PC-9 (cell line): ENCODE measurements around the gene HTT-AS. TPM values are rescaled to one million over a fixed set of nuclear protein-coding genes. Genes with fewer than 3 reads are reported as not detected.

Experiments
- BruUV-seq: library from RNA; stranded (reverse); fragments of 400-500 nt; replicated peaks from 2 replicates; lab custom pipeline; 2021; lab: Mats Ljungman, UMichigan
- CTCF ChIA-PET: fragments of 300-600 bp; sonication (Branson Sonifier 250); formaldehyde crosslinking; loops from one replicate; lab custom pipeline; 2022; ENCODE audit warnings: antibody characterized with exemption; lab: Charles Lee
- POLR2A ChIA-PET: fragments of 300-600 bp; sonication (Branson Sonifier 250); formaldehyde crosslinking; loops from one replicate; lab custom pipeline; 2022; ENCODE audit warnings: antibody characterized with exemption; ENCODE audit not compliant: unreplicated experiment; lab: Charles Lee
- DNase-seq, 2 experiments: peaks; one replicate each; pipeline versions ENCODE4 v3.0.0 to v3.0.0-alpha.2; 2015 to 2022; ENCODE audit warnings: mixed read lengths in 1 of 2
- H2AFZ ChIP-seq: fragments of 200-600 bp; sonication (generic); 2 replicates; pipeline ENCODE4 v1.8.1; 2017; ENCODE audit warnings: antibody characterized with exemption
- H3F3A ChIP-seq: fragments of 200-600 bp; sonication (generic); 2 replicates; pipeline ENCODE4 v1.8.1; 2017; ENCODE audit warnings: antibody characterized with exemption, mild to moderate bottlenecking, low read depth; ENCODE audit not compliant: insufficient read depth
- H3K27ac ChIP-seq: fragments of 200-600 bp; sonication (generic); 2 replicates; pipeline ENCODE4 v1.6.1; 2016; ENCODE audit warnings: mixed run types
- H3K27me3 ChIP-seq: fragments of 200-600 bp; sonication (generic); 2 replicates; pipeline ENCODE4 v1.6.1; 2016; ENCODE audit warnings: low read depth, mixed run types; ENCODE audit not compliant: insufficient read depth
- H3K36me3 ChIP-seq: fragments of 200-600 bp; sonication (generic); 2 replicates; pipeline ENCODE4 v1.6.1; 2016; ENCODE audit warnings: low read depth, mixed run types
- H3K4me1 ChIP-seq: fragments of 200-600 bp; sonication (generic); replicated peaks from 2 replicates; pipeline ENCODE4 v1.6.1; 2016; ENCODE audit warnings: mixed run types; ENCODE audit not compliant: insufficient read depth
- H3K4me2 ChIP-seq: fragments of 200-600 bp; sonication (generic); 2 replicates; pipeline ENCODE4 v1.6.1; 2017; ENCODE audit warnings: mixed run types
- H3K4me3 ChIP-seq: fragments of 200-600 bp; sonication (generic); 2 replicates; pipeline ENCODE4 v1.6.1; 2016; ENCODE audit warnings: mixed run types
- H3K79me2 ChIP-seq: fragments of 200-600 bp; sonication (generic); 2 replicates; pipeline ENCODE4 v1.6.1; 2017; ENCODE audit warnings: low read depth, mixed run types
- H3K9me2 ChIP-seq: fragments of 200-600 bp; sonication (generic); 2 replicates; pipeline ENCODE4 v1.8.1; 2017; ENCODE audit warnings: mild to moderate bottlenecking; ENCODE audit not compliant: insufficient read depth
- H3K9me3 ChIP-seq: fragments of 200-600 bp; sonication (generic); 2 replicates; pipeline ENCODE4 v1.8.1; 2016; ENCODE audit warnings: low read depth; ENCODE audit not compliant: insufficient read depth
- H4K20me1 ChIP-seq: fragments of 200-600 bp; sonication (generic); 2 replicates; pipeline ENCODE4 v1.8.1; 2017; ENCODE audit not compliant: insufficient read depth
- EZH2 ChIP-seq: fragments of 200-600 bp; sonication (generic); IDR thresholded peaks from 2 replicates; pipeline ENCODE4 v1.8.0; 2017; ENCODE audit warnings: antibody characterized with exemption, low read depth
- intact Hi-C: fragments of 100-400 bp; cut with micrococcal nuclease; formaldehyde crosslinking; loops from one replicate; pipeline ENCODE4 v1.10.0; 2022; ENCODE audit not compliant: unreplicated experiment
- total RNA-seq: library from RNA; stranded (reverse); gene quantifications from 2 replicates; pipeline ENCODE4 v1.2.3, GENCODE V29; 2021
- TF ChIP-seq, protein P1 (sequence below): fragments of 200-600 bp; sonication (generic); conservative IDR thresholded peaks from 2 replicates; pipeline ENCODE4 v1.6.1; 2017; ENCODE audit warnings: mixed run types, antibody characterized with exemption, mild to moderate bottlenecking, moderate library complexity

The HTT-AS gene
- total RNA-seq, 1 experiment from 2014 or later, result not detected

- Histone ChIP-seq H3K4me1 (0 out of 2 replicates have a peak, but pooled peaks cover 5% of the 10 kb centered on the region), H3K27ac (no peak overlapping the region), H3K27me3 (no peaks in the 10 kb centered on the region), H4K20me1 (no peaks in the 10 kb centered on the region), H3K9me2 (no peaks in the 10 kb centered on the region), H3K4me2 (no peak overlapping the region), H3K36me3 (no peaks in the 10 kb centered on the region), H2AFZ (no peak overlapping the region), H3K4me3 (no peak overlapping the region), H3K79me2 (no peaks in the 10 kb centered on the region), H3F3A (no peaks in the 10 kb centered on the region), H3K9me3 (no peaks in the 10 kb centered on the region)
- no peak for DNase-seq
- intact Hi-C loops, result loop anchor here (1.0 kb wide), 1 partner anchor 60 kb away; no protein-coding TSS in a partner anchor
- no TSS peak for BruUV-seq
- no peak for TF ChIP-seq EZH2
- TF ChIP-seq, protein P1, sequence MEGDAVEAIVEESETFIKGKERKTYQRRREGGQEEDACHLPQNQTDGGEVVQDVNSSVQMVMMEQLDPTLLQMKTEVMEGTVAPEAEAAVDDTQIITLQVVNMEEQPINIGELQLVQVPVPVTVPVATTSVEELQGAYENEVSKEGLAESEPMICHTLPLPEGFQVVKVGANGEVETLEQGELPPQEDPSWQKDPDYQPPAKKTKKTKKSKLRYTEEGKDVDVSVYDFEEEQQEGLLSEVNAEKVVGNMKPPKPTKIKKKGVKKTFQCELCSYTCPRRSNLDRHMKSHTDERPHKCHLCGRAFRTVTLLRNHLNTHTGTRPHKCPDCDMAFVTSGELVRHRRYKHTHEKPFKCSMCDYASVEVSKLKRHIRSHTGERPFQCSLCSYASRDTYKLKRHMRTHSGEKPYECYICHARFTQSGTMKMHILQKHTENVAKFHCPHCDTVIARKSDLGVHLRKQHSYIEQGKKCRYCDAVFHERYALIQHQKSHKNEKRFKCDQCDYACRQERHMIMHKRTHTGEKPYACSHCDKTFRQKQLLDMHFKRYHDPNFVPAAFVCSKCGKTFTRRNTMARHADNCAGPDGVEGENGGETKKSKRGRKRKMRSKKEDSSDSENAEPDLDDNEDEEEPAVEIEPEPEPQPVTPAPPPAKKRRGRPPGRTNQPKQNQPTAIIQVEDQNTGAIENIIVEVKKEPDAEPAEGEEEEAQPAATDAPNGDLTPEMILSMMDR, result no peak
- ChIA-PET POLR2A (no interaction called here), CTCF (no interaction called here)
Observed at GRCh38 chr4:3046623-3047022, 27.7 kb downstream of the HTT-AS start.

GRCh38 chr4:3046162-3046561 is 28.2 kb downstream of the HTT-AS start:
- ChIA-PET CTCF (no interaction called here), POLR2A (no interaction called here)
- no peaks in the 10 kb centered on the region for H3F3A ChIP-seq
- no peak overlapping the region for H3K4me2 ChIP-seq
- H3K27me3 ChIP-seq, result no peaks in the 10 kb centered on the region
- no TSS peak for BruUV-seq
- no peak for TF ChIP-seq EZH2
- TF ChIP-seq, protein P1, result no peak
- 0 out of 2 replicates have a peak, but pooled peaks cover 5% of the 10 kb centered on the region for H3K4me1 ChIP-seq
- no peak overlapping the region for H3K27ac ChIP-seq
- no peaks in the 10 kb centered on the region for H3K79me2 ChIP-seq
- no peaks in the 10 kb centered on the region for H3K9me3 ChIP-seq
- H2AFZ ChIP-seq, result no peak overlapping the region
- no peaks in the 10 kb centered on the region for H3K36me3 ChIP-seq
- no peaks in the 10 kb centered on the region for H4K20me1 ChIP-seq
- DNase-seq, result no peak
- intact Hi-C loops, result no loop called here
- no peak overlapping the region for H3K4me3 ChIP-seq
- H3K9me2 ChIP-seq, result no peaks in the 10 kb centered on the region

DNA sequence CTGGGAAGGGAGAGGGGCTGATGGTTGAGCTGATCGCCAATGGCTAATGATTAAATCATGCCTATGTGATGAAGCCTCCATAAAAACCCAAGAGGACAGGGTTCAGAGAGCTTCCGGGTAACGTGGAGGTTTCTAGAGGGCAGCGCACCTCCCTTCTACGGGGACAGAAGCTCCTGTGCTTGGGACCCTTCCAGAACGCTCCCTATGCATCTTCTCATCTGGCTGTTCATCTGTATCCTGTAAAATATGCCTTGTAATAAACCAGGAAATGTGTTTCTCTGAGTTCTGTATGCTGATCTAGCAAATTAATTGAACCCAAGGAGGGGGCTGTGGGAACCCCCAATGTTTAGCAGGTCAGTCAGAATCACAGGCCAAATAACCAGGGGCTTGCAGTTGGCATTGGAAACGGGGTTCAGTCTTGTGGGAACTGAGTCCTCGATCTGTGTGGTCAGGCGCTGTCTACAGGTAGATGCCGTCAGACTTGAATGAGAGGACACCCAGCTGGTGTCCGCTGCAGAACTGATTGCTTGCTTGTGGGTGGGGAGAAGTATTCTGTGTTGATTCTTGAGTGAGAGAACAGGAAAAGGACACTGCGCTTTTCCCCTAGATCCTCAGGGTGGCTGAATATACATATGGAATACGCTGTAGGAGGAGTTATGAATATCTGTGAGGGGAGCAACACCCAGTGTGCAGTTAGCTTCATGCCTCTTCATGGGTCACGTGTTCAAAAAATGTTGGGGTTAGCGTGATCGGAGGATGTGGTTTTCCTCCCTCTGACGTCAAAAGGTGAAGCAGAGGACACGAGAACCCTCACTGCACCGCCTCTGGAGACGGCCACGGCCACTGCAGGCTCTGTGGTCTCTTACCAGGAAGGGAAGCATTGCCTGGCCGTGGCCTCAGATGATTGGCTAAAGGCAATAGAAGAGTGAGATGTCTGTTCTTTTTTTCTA is 29.2 kb downstream of the HTT-AS start:
- H4K20me1 ChIP-seq, result no peaks in the 10 kb centered on the region
- H3K4me1 ChIP-seq, result 0 out of 2 replicates have a peak, but pooled peaks cover 5% of the 10 kb centered on the region
- CTCF ChIA-PET, result no interaction called here
- no peak overlapping the region for H3K4me3 ChIP-seq
- H3K27me3 ChIP-seq, result no peaks in the 10 kb centered on the region
- TF ChIP-seq EZH2, result no peak
- TF ChIP-seq, protein P1, result no peak
- POLR2A ChIA-PET, result no interaction called here
- H3K4me2 ChIP-seq, result no peak overlapping the region
- no peaks in the 10 kb centered on the region for H3F3A ChIP-seq
- no TSS peak for BruUV-seq
- no peak for DNase-seq
- no peak overlapping the region for H2AFZ ChIP-seq
- no peaks in the 10 kb centered on the region for H3K9me3 ChIP-seq
- no peaks in the 10 kb centered on the region for H3K79me2 ChIP-seq
- intact Hi-C loops, result loop anchor here (5.0 kb wide), 1 partner anchor 68 kb away; no protein-coding TSS in a partner anchor
- H3K36me3 ChIP-seq, result no peaks in the 10 kb centered on the region
- H3K27ac ChIP-seq, result no peak overlapping the region
- no peaks in the 10 kb centered on the region for H3K9me2 ChIP-seq
